Measurements from ENCODE around the gene HLA-A. TPM values are rescaled to one million over a fixed set of nuclear protein-coding genes. Genes with fewer than 3 reads are reported as not detected.

The HLA-A gene
- total and polyA plus RNA-seq, 9 of the 15 experiments (the other 6 are each of a cell fraction or from before 2014, with no cell fraction given): 0.46 to 3.3 TPM; not detected in 7

- H3K27ac ChIP-seq (ENCODE audit: extremely low read depth, low read depth, low read length): no peak overlapping the region
- no peaks in the 10 kb centered on the region for H3K9me1 ChIP-seq (ENCODE audit: control insufficient read depth, insufficient read depth, low read length)
- no peaks in the 10 kb centered on the region for H4K20me1 ChIP-seq (replicated peaks; ENCODE audit: control insufficient read depth, insufficient read depth, low read length)
- FAIRE-seq (no peak), ATAC-seq (no peak), DNase-seq (ENCODE audit: extremely low read depth in 1 of 4, low spot score in 3 of 4) (no peak)
- ChIA-PET POLR2A (no interaction called here), CTCF (ENCODE audit: low intra/inter-chr PET ratio) (no interaction called here)
- H3K9me3 ChIP-seq (replicated peaks; ENCODE audit: control insufficient read depth, insufficient read depth, low read depth, low read length): no peaks in the 10 kb centered on the region
- H2AFZ ChIP-seq (ENCODE audit: low read depth, low read length): no peak overlapping the region
- no peaks in the 10 kb centered on the region for H3K36me3 ChIP-seq (ENCODE audit: control insufficient read depth, insufficient read depth, low read length)
- no peaks in the 10 kb centered on the region for H3K4me1 ChIP-seq (replicated peaks in 1 of 2; ENCODE audit: control insufficient read depth in 2 of 2, insufficient read depth in 2 of 2, low read length in 2 of 2)
- intact Hi-C loops (cut with micrococcal nuclease) (no loop called here), in situ Hi-C loops (cut with MboI) (loop anchor here (5.0 kb wide), 1 partner anchor 46 kb away; no protein-coding TSS in a partner anchor)
- no TSS peak for BruUV-seq (replicated peaks)
- peaks cover 12 to 31% of the 10 kb centered on the region in 2 experiments; a peak in 4 of 5 replicates for H3K27me3 ChIP-seq (ENCODE audit: control insufficient read depth in 2 of 2, insufficient read depth in 2 of 2, low read length in 2 of 2)
- no peak overlapping the region for H3K4me3 ChIP-seq
- no peak for TF ChIP-seq ZNF507 (tag; conservative IDR thresholded peaks at IDR 0.05)
- no peak for TF ChIP-seq NRF1 (conservative IDR thresholded peaks at IDR 0.05 in 1 of 2, IDR thresholded peaks at IDR 0.05 in 1 of 2)
- no peak for TF ChIP-seq MAZ (CRISPR knock-in tag; conservative IDR thresholded peaks at IDR 0.05 in 1 of 2, IDR thresholded peaks at IDR 0.05 in 1 of 2)
- TF ChIP-seq E2F4 (CRISPR knock-in tag; IDR thresholded peaks at IDR 0.05; ENCODE audit: low read depth): no peak
- no peak for TF ChIP-seq SOX6 (IDR thresholded peaks at IDR 0.05)
- no peak for TF ChIP-seq ZNF77 (CRISPR knock-in tag; IDR thresholded peaks at IDR 0.05)
- no peak for TF ChIP-seq KAT2B (IDR thresholded peaks at IDR 0.05; ENCODE audit: low read depth, low read length)
- TF ChIP-seq XRCC3 (IDR thresholded peaks at IDR 0.05): no peak
- no peak for TF ChIP-seq ZNF395 (CRISPR knock-in tag; IDR thresholded peaks at IDR 0.05)
- no peak for TF ChIP-seq ETS1 (conservative IDR thresholded peaks at IDR 0.05; ENCODE audit: control insufficient read depth, low read depth, low read length)
- no peak for TF ChIP-seq ZNF76 (CRISPR knock-in tag; IDR thresholded peaks at IDR 0.05; ENCODE audit: borderline replicate concordance)
- no peak overlapping the region for H3K9ac ChIP-seq (ENCODE audit: insufficient read depth in 1 of 2, low read depth in 2 of 2, low read length in 2 of 2)
- H3K4me2 ChIP-seq (ENCODE audit: insufficient read depth, low read length): no peak overlapping the region
- H3K79me2 ChIP-seq (ENCODE audit: control insufficient read depth, insufficient read depth, low read length): no peaks in the 10 kb centered on the region
- 6% methylated on average over 2 of the region's 3 CpGs for WGBS (ENCODE audit: insufficient coverage, low coverage, missing lambda C conversion rate)
Measured at GRCh38 chr6:29908341-29908662, 34.0 kb upstream of the HLA-A start.
